HEK293 (cell line): ENCODE measurements around the gene DNAH9.

Experiments
- GLIS1 ChIP-seq: fragments of 450-650 bp; formaldehyde crosslinking; IDR thresholded peaks from 2 replicates; pipeline ENCODE4 v1.5.1; 2016; ENCODE audit warnings: missing biosample characterization, missing genetic modification characterization
- KLF1 ChIP-seq: fragments of 450-650 bp; formaldehyde crosslinking; IDR thresholded peaks from 2 replicates; pipeline ENCODE4 v1.5.1; 2016; ENCODE audit warnings: missing biosample characterization, missing genetic modification characterization
- KLF17 ChIP-seq: fragments of 450-650 bp; formaldehyde crosslinking; IDR thresholded peaks from 2 replicates; pipeline ENCODE4 v1.5.1; 2016; ENCODE audit warnings: missing biosample characterization, missing genetic modification characterization
- REPIN1 ChIP-seq: fragments of 450-650 bp; formaldehyde crosslinking; IDR thresholded peaks from 2 replicates; pipeline ENCODE4 v1.5.1; 2017; ENCODE audit warnings: missing biosample characterization, missing genetic modification characterization, low read depth
- SALL2 ChIP-seq: fragments of 450-650 bp; formaldehyde crosslinking; IDR thresholded peaks from 2 replicates; pipeline ENCODE4 v1.5.0; 2017; ENCODE audit warnings: missing biosample characterization, mild to moderate bottlenecking, missing genetic modification characterization, borderline replicate concordance
- ZNF335 ChIP-seq: fragments of 450-650 bp; formaldehyde crosslinking; conservative IDR thresholded peaks from 2 replicates; pipeline ENCODE4 v1.5.1; 2016; ENCODE audit warnings: missing biosample characterization, missing genetic modification characterization
- ZNF510 ChIP-seq: fragments of 450-650 bp; formaldehyde crosslinking; IDR thresholded peaks from 2 replicates; pipeline ENCODE4 v1.5.1; 2018; ENCODE audit warnings: mild to moderate bottlenecking, missing genetic modification characterization, missing biosample characterization; ENCODE audit not compliant: insufficient replicate concordance
- ZNF521 ChIP-seq: fragments of 450-650 bp; formaldehyde crosslinking; IDR thresholded peaks from 2 replicates; pipeline ENCODE4 v1.5.1; 2017; ENCODE audit warnings: missing biosample characterization, mild to moderate bottlenecking, missing genetic modification characterization
- ZNF610 ChIP-seq: fragments of 450-650 bp; formaldehyde crosslinking; IDR thresholded peaks from 2 replicates; pipeline ENCODE4 v1.5.1; 2016; ENCODE audit warnings: missing biosample characterization, missing genetic modification characterization, borderline replicate concordance
- ZNF843 ChIP-seq: fragments of 450-650 bp; formaldehyde crosslinking; IDR thresholded peaks from 2 replicates; pipeline ENCODE4 v1.5.1; 2016; ENCODE audit warnings: missing biosample characterization, missing genetic modification characterization
- TF ChIP-seq, protein P1 (sequence below): fragments of 450-650 bp; formaldehyde crosslinking; IDR thresholded peaks from 2 replicates; pipeline ENCODE4 v1.5.1; 2016; ENCODE audit warnings: missing biosample characterization, missing genetic modification characterization
- TF ChIP-seq, protein P2 (sequence below): fragments of 450-650 bp; formaldehyde crosslinking; IDR thresholded peaks from 2 replicates; pipeline ENCODE4 v1.5.1; 2016; ENCODE audit warnings: missing biosample characterization, missing genetic modification characterization
- TF ChIP-seq, protein P3 (sequence below): IDR thresholded peaks from 2 replicates; pipeline ENCODE4 v1.6.1; 2011; ENCODE audit warnings: mild to moderate bottlenecking, low read depth, low read length, borderline replicate concordance

DNA sequence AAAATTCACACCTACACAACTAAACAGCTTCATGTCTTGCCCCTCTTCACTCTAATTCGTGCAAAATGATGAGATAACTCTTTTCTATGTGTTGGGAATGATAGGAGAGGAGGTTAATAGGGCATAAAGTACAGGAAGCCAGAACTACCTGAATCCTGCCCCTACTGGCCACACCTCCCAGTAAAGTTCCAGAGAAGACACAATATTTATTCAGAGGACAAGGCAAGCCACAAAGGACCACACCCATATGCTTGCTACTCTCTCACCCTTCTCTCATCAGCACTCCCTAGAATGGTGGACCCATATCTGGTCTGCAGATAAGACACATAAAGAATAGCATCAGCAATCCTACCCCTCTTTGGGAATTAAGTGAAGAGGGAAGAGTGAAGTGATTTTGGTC lies 324.4 kb downstream of the DNAH9 start:
- TF ChIP-seq ZNF843 (tag by site-specific recombination) (no peak), SALL2 (no peak), GLIS1 (tag by site-specific recombination) (no peak), KLF17 (no peak), ZNF521 (tag by site-specific recombination) (no peak), ZNF510 (tag by site-specific recombination) (no peak), ZNF335 (tag by site-specific recombination) (no peak), KLF1 (no peak), ZNF610 (tag by site-specific recombination) (no peak), REPIN1 (tag by site-specific recombination) (no peak)
- TF ChIP-seq, protein P1, sequence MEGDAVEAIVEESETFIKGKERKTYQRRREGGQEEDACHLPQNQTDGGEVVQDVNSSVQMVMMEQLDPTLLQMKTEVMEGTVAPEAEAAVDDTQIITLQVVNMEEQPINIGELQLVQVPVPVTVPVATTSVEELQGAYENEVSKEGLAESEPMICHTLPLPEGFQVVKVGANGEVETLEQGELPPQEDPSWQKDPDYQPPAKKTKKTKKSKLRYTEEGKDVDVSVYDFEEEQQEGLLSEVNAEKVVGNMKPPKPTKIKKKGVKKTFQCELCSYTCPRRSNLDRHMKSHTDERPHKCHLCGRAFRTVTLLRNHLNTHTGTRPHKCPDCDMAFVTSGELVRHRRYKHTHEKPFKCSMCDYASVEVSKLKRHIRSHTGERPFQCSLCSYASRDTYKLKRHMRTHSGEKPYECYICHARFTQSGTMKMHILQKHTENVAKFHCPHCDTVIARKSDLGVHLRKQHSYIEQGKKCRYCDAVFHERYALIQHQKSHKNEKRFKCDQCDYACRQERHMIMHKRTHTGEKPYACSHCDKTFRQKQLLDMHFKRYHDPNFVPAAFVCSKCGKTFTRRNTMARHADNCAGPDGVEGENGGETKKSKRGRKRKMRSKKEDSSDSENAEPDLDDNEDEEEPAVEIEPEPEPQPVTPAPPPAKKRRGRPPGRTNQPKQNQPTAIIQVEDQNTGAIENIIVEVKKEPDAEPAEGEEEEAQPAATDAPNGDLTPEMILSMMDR (tag by site-specific recombination): no peak
- TF ChIP-seq, protein P2, sequence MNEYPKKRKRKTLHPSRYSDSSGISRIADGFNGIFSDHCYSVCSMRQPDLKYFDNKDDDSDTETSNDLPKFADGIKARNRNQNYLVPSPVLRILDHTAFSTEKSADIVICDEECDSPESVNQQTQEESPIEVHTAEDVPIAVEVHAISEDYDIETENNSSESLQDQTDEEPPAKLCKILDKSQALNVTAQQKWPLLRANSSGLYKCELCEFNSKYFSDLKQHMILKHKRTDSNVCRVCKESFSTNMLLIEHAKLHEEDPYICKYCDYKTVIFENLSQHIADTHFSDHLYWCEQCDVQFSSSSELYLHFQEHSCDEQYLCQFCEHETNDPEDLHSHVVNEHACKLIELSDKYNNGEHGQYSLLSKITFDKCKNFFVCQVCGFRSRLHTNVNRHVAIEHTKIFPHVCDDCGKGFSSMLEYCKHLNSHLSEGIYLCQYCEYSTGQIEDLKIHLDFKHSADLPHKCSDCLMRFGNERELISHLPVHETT (tag by site-specific recombination): no peak
- TF ChIP-seq, protein P3, sequence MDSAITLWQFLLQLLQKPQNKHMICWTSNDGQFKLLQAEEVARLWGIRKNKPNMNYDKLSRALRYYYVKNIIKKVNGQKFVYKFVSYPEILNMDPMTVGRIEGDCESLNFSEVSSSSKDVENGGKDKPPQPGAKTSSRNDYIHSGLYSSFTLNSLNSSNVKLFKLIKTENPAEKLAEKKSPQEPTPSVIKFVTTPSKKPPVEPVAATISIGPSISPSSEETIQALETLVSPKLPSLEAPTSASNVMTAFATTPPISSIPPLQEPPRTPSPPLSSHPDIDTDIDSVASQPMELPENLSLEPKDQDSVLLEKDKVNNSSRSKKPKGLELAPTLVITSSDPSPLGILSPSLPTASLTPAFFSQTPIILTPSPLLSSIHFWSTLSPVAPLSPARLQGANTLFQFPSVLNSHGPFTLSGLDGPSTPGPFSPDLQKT: no peak
